Globus pallidus (tissue), 1 donor: Measurements from ENCODE around the gene GJB4.
A peak's percentile ranks its signal among the peaks of the same experiment; 100 is the strongest.
"Not testable (repeated sequence)": the region's sequence is repeated elsewhere in the genome, so short reads cannot be mapped to it uniquely, and the experiment has no call there.

ENCODE experiments used
- DNase-seq: peaks from one replicate; pipeline ENCODE4 v3.0.0-alpha.2; 2015; ENCODE audit warnings: low spot score

Gene GJB4

GRCh38 chr1:34759503-34760357, at the start of gene GJB4:
TSS of gene GJB4 (plus strand) at chr1:34759740. CDS start at chr1:34761255, 1,515 bp downstream.
- DNase-seq, result no peak

DNA sequence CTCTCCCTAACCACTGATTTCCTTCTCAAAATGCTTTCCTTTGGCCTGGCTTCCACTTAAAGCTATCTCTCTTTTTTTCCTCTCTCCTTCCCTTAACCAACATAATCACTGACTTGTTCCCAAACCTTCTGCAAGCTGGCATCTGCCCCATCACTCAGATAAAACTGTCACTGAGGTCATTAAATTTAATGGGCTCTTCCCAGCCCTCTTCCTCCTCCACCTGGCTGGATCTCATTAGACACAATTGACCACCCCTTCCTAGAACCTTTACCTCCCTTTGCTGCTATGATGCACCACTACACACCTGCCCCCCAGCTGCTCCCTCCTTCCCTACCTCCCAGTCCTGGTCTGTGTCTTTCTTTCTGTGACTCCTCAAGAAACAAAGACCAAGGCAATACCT, 48.7 kb upstream of the GJB4 start:
- DNase-seq, result no peak

DNA sequence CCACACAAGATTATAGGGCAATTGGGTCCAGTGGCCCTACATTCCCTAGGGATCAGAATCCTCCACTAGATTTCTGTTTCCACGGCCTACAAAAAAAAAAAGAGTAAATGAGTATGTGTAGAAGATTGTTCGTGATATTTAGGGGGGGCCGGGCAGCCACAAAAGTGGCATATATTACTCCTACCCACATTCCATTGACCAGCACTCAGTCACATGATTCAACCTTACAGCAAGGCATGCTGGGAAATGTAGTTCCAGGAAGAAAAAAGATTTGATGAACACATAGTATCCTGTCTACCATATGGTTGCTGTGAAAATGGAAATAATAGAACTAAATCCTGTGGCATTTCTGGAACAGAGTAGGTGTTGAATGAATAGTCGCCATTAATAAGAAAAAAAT, 48.1 kb upstream of the GJB4 start:
- no peak for DNase-seq

- peak; percentile 11 for DNase-seq
Observed at GRCh38 chr1:34712007-34712688, 47.4 kb upstream of the GJB4 start.

DNA sequence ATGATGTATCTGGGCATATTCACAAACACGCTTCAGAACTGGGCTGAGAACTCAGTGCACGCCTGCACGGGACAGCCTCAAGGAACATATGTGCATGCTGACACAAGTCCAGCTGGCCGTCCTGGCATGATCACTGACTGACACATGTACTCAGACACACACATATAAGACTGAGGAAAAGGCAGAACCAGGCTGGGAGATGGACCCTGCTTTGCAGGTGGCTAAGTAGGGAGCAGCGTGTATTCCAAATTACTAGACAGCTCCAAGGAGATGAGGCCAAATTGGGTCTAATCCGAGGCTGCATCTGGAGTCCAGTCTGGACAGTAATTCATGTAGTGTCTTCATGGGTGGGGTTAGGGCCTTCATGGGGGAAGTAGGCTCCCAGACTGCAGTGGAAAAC, 46.1 kb upstream of the GJB4 start:
- no peak for DNase-seq

GRCh38 chr1:34714386-34714785, 45.2 kb upstream of the GJB4 start:
- DNase-seq, result no peak

DNA sequence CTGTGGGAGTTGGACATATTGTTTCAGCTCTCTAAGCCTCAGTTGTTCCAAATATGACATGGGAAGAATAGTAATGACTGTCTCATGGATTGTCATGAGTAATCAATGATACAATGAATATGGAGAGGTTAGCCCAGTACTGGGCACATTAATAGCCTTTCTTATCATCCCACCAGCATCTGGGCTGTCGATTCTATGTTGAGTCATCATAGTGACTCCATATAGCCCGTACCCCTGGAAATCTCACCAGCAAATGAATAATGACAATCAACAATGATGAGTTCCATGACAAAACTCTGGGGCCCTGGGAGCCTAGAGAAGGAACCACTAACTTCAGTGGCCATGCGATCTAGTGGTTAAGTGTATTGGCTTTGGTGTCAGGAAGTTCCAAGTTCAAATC, 44.4 kb upstream of the GJB4 start:
- no peak for DNase-seq

- DNase-seq, result no peak
Observed at GRCh38 chr1:34721241-34721640, 38.3 kb upstream of the GJB4 start.

DNA sequence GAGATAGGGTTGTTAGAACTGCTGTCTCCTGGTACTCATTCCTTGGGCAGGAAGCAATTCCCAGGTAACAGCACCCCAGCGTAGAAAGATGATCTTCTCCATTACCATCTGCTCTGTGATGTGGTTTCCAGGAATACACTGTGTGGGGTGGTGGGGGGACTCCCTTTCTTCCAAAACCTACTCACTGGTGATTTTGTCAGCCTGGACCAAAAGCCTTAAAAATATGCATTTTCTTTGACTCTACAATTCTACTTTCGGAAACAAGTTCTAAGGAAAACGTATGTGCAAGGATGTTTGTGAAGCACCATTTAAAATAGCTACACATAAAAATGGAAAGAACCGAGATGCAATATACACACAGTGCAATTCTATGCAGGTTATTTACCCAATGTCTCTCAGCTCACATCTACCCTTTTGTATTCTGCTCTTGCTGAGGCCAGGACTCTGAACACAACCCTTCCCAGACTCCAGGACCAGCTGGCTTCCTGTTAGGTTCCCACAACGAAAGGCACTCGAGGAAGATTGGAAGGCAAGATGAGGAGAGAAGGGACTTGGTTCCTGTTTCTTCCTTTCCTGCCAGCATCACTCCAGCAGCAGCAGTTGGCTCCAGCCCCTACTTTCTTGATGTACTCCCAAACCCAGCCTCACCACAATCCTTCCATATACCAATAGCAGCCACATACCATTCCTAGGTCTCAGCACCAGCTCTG, 37.7 kb upstream of the GJB4 start:
- DNase-seq, result no peak

DNA sequence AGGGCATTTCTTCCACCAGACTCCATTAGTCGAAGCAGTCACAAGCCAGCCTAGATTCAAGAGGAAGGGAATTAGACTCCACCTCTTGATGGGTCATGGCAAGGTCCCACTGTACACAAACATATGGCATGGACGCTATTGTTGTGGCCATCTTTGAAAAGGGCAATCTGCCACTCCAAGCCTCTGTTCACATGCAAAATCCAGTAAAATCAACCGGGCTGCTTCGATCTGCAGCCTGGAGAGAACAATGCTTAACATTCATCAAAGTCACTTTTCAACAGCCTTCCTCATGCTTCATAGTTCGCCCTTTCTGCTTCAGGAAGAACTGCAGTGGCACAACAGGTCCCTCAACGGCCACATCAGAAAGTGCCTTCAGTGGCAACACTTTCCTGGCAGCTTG, 32.7 kb upstream of the GJB4 start:
- DNase-seq, result no peak

GRCh38 chr1:34730485-34730884, 29.1 kb upstream of the GJB4 start:
- DNase-seq, result no peak

- DNase-seq, result not testable (repeated sequence)
Observed at GRCh38 chr1:34732831-34733230, 26.7 kb upstream of the GJB4 start.

DNA sequence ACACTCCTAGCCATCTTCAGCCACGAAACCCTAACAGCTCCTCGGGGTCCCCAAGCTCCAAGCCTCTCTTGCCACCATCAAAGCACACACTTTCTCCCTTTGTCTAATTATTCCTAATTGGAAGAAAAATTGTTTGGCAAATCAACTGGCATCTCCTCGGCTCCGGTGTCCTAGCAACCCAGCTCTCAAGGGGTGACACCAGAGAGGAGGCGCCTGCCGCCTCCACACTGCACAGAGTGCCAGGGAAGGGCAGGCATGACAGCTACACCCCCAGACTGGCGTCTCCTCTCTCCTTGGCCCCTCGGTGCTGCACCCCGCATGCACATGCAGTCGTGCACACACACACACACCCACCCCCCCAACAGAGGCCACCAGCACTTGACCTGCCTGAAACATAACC, 22.8 kb upstream of the GJB4 start:
- no peak for DNase-seq

DNA sequence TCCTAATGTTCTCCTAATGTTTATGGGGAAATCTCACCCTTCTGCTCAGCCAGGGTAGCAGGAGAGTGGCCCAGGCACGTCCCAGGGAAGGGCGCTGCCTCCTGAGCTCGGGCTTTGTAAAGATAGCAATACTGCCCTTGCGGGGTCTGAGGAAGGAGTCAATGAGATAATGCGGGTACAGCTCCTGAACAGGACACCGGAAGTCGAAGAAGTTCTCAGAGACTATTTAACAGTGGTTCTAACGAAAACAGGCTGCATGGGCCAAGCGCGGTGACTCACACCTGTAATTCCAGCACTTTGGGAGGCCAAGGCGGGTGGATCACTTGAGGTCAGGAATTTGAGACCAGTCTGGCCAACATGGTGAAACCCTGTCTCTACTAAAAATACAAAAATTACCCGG, 22.3 kb upstream of the GJB4 start:
- not testable (repeated sequence) for DNase-seq

DNA sequence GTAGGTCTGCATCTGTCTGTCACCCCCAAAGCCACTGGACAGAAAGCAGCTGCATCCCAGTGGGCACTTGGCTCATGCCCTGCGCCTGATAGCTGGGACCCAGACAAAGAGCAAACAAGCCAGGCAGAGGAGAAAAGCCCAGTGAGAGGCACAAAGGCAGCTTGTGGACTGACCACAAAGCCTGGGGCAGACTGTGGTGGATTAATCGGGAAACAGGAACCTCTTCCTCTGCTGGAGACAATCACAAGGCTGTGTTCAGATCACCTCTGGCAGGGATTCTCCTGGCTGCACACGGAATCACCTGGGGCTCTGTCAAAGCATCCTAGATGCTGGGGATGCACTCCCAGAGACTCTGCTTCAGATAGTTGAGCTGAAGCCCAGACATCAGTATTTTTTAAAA, 19.9 kb upstream of the GJB4 start:
- no peak for DNase-seq

GRCh38 chr1:34740161-34740868, 19.2 kb upstream of the GJB4 start:
- no peak for DNase-seq

DNA sequence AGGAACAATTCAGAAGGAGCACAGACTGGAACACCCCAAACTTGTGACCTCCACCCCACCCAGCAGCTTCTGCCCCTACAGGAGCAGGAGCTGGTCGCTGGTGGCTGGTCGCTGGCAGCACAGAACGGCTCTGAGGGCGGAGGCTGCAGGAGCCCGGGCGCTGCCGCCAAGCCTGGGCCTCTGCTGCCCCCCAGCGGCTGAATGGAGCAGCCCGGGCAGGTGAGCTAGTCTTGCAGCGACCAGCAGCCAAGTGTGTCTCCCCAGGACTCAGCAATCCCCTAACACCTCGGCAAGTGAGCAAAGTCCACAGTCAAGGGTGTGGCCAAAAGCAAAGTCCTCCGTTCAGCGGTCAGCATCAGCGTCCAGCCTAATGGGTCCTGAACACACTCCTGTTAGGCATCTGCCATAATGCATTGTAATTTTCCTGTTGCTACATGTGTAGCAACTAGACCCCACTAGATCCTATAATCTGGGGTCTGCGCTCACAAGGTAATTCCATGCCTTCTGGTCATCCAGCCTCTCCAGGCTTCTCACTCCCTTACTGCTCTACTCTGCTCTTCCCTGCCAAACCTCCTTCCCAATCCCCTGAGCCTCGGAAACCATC, 16.8 kb upstream of the GJB4 start:
- peak; percentile 53 for DNase-seq

DNA sequence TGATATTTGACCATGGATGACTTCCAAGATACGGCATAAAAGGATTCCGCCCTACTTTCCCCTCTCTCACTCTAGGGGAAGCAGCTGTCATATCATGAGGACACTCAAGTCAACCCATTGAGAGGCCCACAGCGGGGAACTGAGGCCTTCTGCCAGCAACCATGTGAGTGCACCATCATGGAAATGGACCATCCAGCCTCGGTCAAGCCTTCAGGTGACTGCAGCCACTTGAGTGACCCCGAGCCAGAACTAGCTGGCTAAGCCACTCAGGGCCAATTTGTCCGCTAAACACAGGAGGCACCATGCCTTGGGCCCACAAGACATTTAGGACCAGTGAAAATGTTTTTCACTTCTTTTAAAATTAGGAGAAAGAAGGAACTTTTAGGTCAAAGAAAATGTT, 15.8 kb upstream of the GJB4 start:
- DNase-seq, result no peak

GRCh38 chr1:34744851-34745250, 14.7 kb upstream of the GJB4 start:
- no peak for DNase-seq

GRCh38 chr1:34745666-34746065, 13.9 kb upstream of the GJB4 start:
- DNase-seq, result no peak

GRCh38 chr1:34746101-34746500, 13.4 kb upstream of the GJB4 start:
- no peak for DNase-seq
